Neuronal stem cell (in vitro differentiated cells): ENCODE data around the gene ACTR3C.

Experiments used
- DNase-seq: peaks from one replicate; pipeline ENCODE4 v3.0.0-alpha.2; 2013; ENCODE audit warnings: low spot score
- H2AFZ ChIP-seq: one replicate; pipeline ENCODE4 v1.6.1; 2013; ENCODE audit warnings: mild to moderate bottlenecking, low read length, inconsistent platforms
- H2AK5ac ChIP-seq: 2 replicates; pipeline ENCODE4 v1.6.1; 2013; ENCODE audit warnings: low read depth, mild to moderate bottlenecking, inconsistent platforms, low read length, moderate library complexity, mixed read lengths
- H2BK120ac ChIP-seq: 2 replicates; pipeline ENCODE4 v1.6.1; 2013; ENCODE audit warnings: low read depth, mild to moderate bottlenecking, inconsistent platforms, low read length, moderate library complexity, mixed read lengths
- H2BK12ac ChIP-seq: one replicate; pipeline ENCODE4 v1.6.1; 2013; ENCODE audit warnings: low read length, inconsistent platforms
- H2BK15ac ChIP-seq: 2 replicates; pipeline ENCODE4 v1.6.1; 2013; ENCODE audit warnings: mild to moderate bottlenecking, low read length, inconsistent platforms, mixed read lengths
- H2BK5ac ChIP-seq: one replicate; pipeline ENCODE4 v1.6.1; 2013; ENCODE audit warnings: inconsistent platforms, mild to moderate bottlenecking, low read length, moderate library complexity
- H3K14ac ChIP-seq: one replicate; pipeline ENCODE4 v1.6.1; 2013; ENCODE audit warnings: low read length, inconsistent platforms
- H3K18ac ChIP-seq: 2 replicates; pipeline ENCODE4 v1.6.1; 2013; ENCODE audit warnings: low read length, inconsistent platforms
- H3K23ac ChIP-seq: 2 replicates; pipeline ENCODE4 v1.6.1; 2013; ENCODE audit warnings: low read depth, mild to moderate bottlenecking, mixed read lengths, low read length, inconsistent platforms; ENCODE audit not compliant: poor library complexity
- H3K27ac ChIP-seq: replicated peaks from 3 replicates; pipeline ENCODE4 v1.5.1; 2013; ENCODE audit warnings: low read length, inconsistent platforms
- H3K27me3 ChIP-seq, 3 experiments: 2 replicates each; pipeline ENCODE4 v1.6.1; 2013; ENCODE audit warnings: low read length in 3 of 3, mild to moderate bottlenecking in 2 of 3, inconsistent platforms in 1 of 3, low read depth in 1 of 3, mixed read lengths in 1 of 3, moderate library complexity in 1 of 3; ENCODE audit not compliant: control insufficient read depth in 3 of 3, insufficient read depth in 3 of 3
- H3K36me3 ChIP-seq, 2 donors: replicated peaks in 1 of 2; 2 replicates each; pipeline ENCODE4 v1.6.1; 2013; ENCODE audit warnings: low read length in 2 of 2; ENCODE audit not compliant: control insufficient read depth in 2 of 2, insufficient read depth in 2 of 2
- H3K4ac ChIP-seq: 2 replicates; pipeline ENCODE4 v1.6.1; 2013; ENCODE audit warnings: inconsistent platforms, mild to moderate bottlenecking, low read length, moderate library complexity
- H3K4me1 ChIP-seq, 2 donors: 1 replicate in 1 of 2; 2 replicates in 1 of 2; pipeline ENCODE4 v1.6.1; 2013; ENCODE audit warnings: low read length in 2 of 2, low read depth in 1 of 2; ENCODE audit not compliant: control insufficient read depth in 2 of 2, insufficient read depth in 1 of 2
- H3K4me2 ChIP-seq: one replicate; pipeline ENCODE4 v1.6.1; 2013; ENCODE audit warnings: mild to moderate bottlenecking, low read length, inconsistent platforms; ENCODE audit not compliant: insufficient read depth, poor library complexity, severe bottlenecking
- H3K4me3 ChIP-seq, 2 donors: 2 replicates each; pipeline ENCODE4 v1.5.1; 2013; ENCODE audit warnings: low read length in 2 of 2, mild to moderate bottlenecking in 2 of 2, inconsistent platforms in 1 of 2, moderate library complexity in 1 of 2
- H3K79me1 ChIP-seq: one replicate; pipeline ENCODE4 v1.6.1; 2013; ENCODE audit warnings: low read depth, mild to moderate bottlenecking, inconsistent platforms, low read length, moderate library complexity
- H3K9ac ChIP-seq: one replicate; pipeline ENCODE4 v1.6.1; 2013; ENCODE audit warnings: mild to moderate bottlenecking, low read depth, low read length, inconsistent platforms; ENCODE audit not compliant: poor library complexity
- H3K9me3 ChIP-seq, 2 donors: replicated peaks in 1 of 2; 2 replicates each; pipeline versions ENCODE3 to v1.6.1; 2013; ENCODE audit warnings: low read length in 2 of 2, mild to moderate bottlenecking in 2 of 2, inconsistent platforms in 1 of 2, low read depth in 1 of 2, mixed read lengths in 1 of 2, moderate library complexity in 1 of 2; ENCODE audit not compliant: control insufficient read depth in 2 of 2, insufficient read depth in 1 of 2
- H4K8ac ChIP-seq: one replicate; pipeline ENCODE4 v1.6.1; 2013; ENCODE audit warnings: low read depth, mild to moderate bottlenecking, inconsistent platforms, low read length, moderate library complexity
- H4K91ac ChIP-seq: one replicate; pipeline ENCODE4 v1.6.1; 2013; ENCODE audit warnings: low read length, low read depth, mild to moderate bottlenecking, inconsistent platforms; ENCODE audit not compliant: poor library complexity
- WGBS, 2 donors: extraction: QIAGEN DNeasy Blood & Tissue Kit; methylation state at CpG; one replicate each; pipeline ENCODE4 v1.1.7; 2013; ENCODE audit warnings: missing lambda C conversion rate in 2 of 2, mixed read lengths in 1 of 2; ENCODE audit not compliant: insufficient read length in 2 of 2, insufficient replicate concordance in 1 of 2; ENCODE audit errors: extremely low coverage in 2 of 2; 5-methylcytosine and 5-hydroxymethylcytosine counted together

ACTR3C gene

GRCh38 chr7:150368884-150369747 is 45.8 kb upstream of the ACTR3C start:
- Histone ChIP-seq H3K9ac (peak overlapping the region; percentile 94), H4K91ac (peak overlapping the region; percentile 94), H2AK5ac (peak overlapping the region; percentile 99), H3K4me2 (peak overlapping the region; percentile 97), H3K27ac (peak overlapping the region; percentile 92), H3K27me3 (no peaks in the 10 kb centered on the region), H3K79me1 (peaks cover 23% of the 10 kb centered on the region), H3K18ac (peak overlapping the region; percentile 98), H3K14ac (peak overlapping the region; percentile 71), H2BK15ac (peak overlapping the region; percentile 91), H3K4me3 (peak overlapping the region; percentile 72 to 99), H2BK5ac (peak overlapping the region; percentile 99), H2BK12ac (peak overlapping the region; percentile 63), H3K23ac (peak overlapping the region; percentile 95), H2AFZ (peak overlapping the region; percentile 95), H4K8ac (peak overlapping the region; percentile 10), H3K9me3 (no peaks in the 10 kb centered on the region), H3K4me1 (peaks cover 9 to 21% of the 10 kb centered on the region in 2 donors), H2BK120ac (peak overlapping the region; percentile 99), H3K4ac (peak overlapping the region; percentile 38), H3K36me3 (peaks cover 32 to 45% of the 10 kb centered on the region in 2 donors)
- peak; percentile 72 for DNase-seq
- WGBS, 2 donors, result no CpG with 5 or more reads among the region's 58 CpGs

- H3K27me3 ChIP-seq, result no peaks in the 10 kb centered on the region
- H3K4me1 ChIP-seq, result peaks cover 9 to 19% of the 10 kb centered on the region in 2 donors
- peak; percentile 90 for DNase-seq
- no CpG with 5 or more reads among the region's 85 CpGs for WGBS, 2 donors
- peak within 1 kb of the TSS; percentile 71 for H3K14ac ChIP-seq
- peak within 1 kb of the TSS; percentile 38 for H3K4ac ChIP-seq
- H3K18ac ChIP-seq, result peak within 1 kb of the TSS; percentile 98
- H2AK5ac ChIP-seq, result peak within 1 kb of the TSS; percentile 99
- peak within 1 kb of the TSS; percentile 95 for H3K23ac ChIP-seq
- H2AFZ ChIP-seq, result peak within 1 kb of the TSS; percentile 95
- peak within 1 kb of the TSS; percentile 92 for H3K27ac ChIP-seq
- peaks cover 19% of the 10 kb centered on the region for H3K79me1 ChIP-seq
- H4K8ac ChIP-seq, result peak within 1 kb of the TSS; percentile 89
- peak within 1 kb of the TSS; percentile 72 to 99 for H3K4me3 ChIP-seq
- H3K9ac ChIP-seq, result peak within 1 kb of the TSS; percentile 94
- peak within 1 kb of the TSS; percentile 97 for H3K4me2 ChIP-seq
- H2BK120ac ChIP-seq, result peak within 1 kb of the TSS; percentile 99
- peak within 1 kb of the TSS; percentile 63 for H2BK12ac ChIP-seq
- H3K36me3 ChIP-seq, result peaks cover 25 to 37% of the 10 kb centered on the region in 2 donors
- H2BK5ac ChIP-seq, result peak within 1 kb of the TSS; percentile 99
- H2BK15ac ChIP-seq, result peak within 1 kb of the TSS; percentile 91
- peak within 1 kb of the TSS; percentile 94 for H4K91ac ChIP-seq
- H3K9me3 ChIP-seq, result no peaks in the 10 kb centered on the region
Measured at GRCh38 chr7:150368096-150368883, 44.9 kb upstream of the ACTR3C start, which contains the start of gene REPIN1. REPIN1 (plus strand) TSS chr7:150368822; CDS start chr7:150369712, 890 bp downstream.

GRCh38 chr7:150367677-150368095 is 44.3 kb upstream of the ACTR3C start:
- WGBS, 2 donors, result no CpG with 5 or more reads among the region's 8 CpGs
- Histone ChIP-seq H4K91ac (no peak overlapping the region), H3K14ac (no peak overlapping the region), H3K27ac (peak overlapping the region; percentile 92), H3K4me1 (peaks cover 11 to 21% of the 10 kb centered on the region in 2 donors), H3K4me3 (peak overlapping the region in 1 of 2 donors; percentile 72), H2AK5ac (no peak overlapping the region), H2BK12ac (no peak overlapping the region), H2BK120ac (no peak overlapping the region), H3K27me3 (no peaks in the 10 kb centered on the region), H3K23ac (no peak overlapping the region), H2AFZ (peak overlapping the region; percentile 95), H3K79me1 (peaks cover 17% of the 10 kb centered on the region), H3K4me2 (peak overlapping the region; percentile 65), H2BK15ac (peak overlapping the region; percentile 4), H3K9me3 (no peaks in the 10 kb centered on the region), H3K4ac (no peak overlapping the region), H3K18ac (no peak overlapping the region), H3K9ac (peak overlapping the region; percentile 50), H4K8ac (no peak overlapping the region), H3K36me3 (peaks cover 19 to 31% of the 10 kb centered on the region in 2 donors), H2BK5ac (peak overlapping the region; percentile 99)
- DNase-seq, result no peak
